Uterus (tissue), 4 donors: ENCODE measurements around the gene CEP104. TPM values are rescaled to one million over a fixed set of nuclear protein-coding genes. Genes with fewer than 3 reads are reported as not detected.
A peak's percentile ranks its signal among the peaks of the same experiment; 100 is the strongest.

ENCODE experiments used
- DNase-seq, 2 donors: peaks; one replicate each; pipeline ENCODE4 v3.0.0-alpha.2; 2019 to 2020
- H3K27ac ChIP-seq, 2 donors: fragments of 200-600 bp; sonication (generic); 1 replicate in 1 of 2; 2 replicates in 1 of 2; pipeline ENCODE4 v1.5.1; 2016 to 2018
- H3K27me3 ChIP-seq, 2 donors: fragments of 200-600 bp; sonication (generic); one replicate each; pipeline ENCODE4 v1.5.1; 2018 to 2019; ENCODE audit warnings: control low read depth in 1 of 2
- H3K36me3 ChIP-seq, 2 donors: fragments of 200-600 bp; sonication (generic); one replicate each; pipeline ENCODE4 v1.5.1; 2019; ENCODE audit warnings: control low read depth in 1 of 2
- H3K4me1 ChIP-seq, 2 donors: fragments of 200-600 bp; sonication (generic); one replicate each; pipeline ENCODE4 v1.5.1; 2018 to 2019; ENCODE audit warnings: control low read depth in 1 of 2
- H3K4me3 ChIP-seq, 2 donors: fragments of 200-600 bp; sonication (generic); 1 replicate in 1 of 2; 2 replicates in 1 of 2; pipeline ENCODE4 v1.5.1; 2018 to 2019; ENCODE audit warnings: mild to moderate bottlenecking in 1 of 2
- H3K9me3 ChIP-seq, 2 donors: fragments of 200-600 bp; sonication (generic); one replicate each; pipeline ENCODE4 v1.5.1; 2019; ENCODE audit warnings: control low read depth in 1 of 2
- CTCF ChIP-seq, 4 experiments: fragments of 200-600 bp in 2 of 4; fragments of 450-650 bp in 2 of 4; sonication (generic) in 2 of 4; IDR thresholded peaks; one replicate each; pipeline ENCODE4 v1.5.1; 2016 to 2019; ENCODE audit warnings: antibody characterized with exemption in 4 of 4, mild to moderate bottlenecking in 2 of 4, moderate library complexity in 1 of 4
- POLR2A ChIP-seq, 2 donors: fragments of 450-650 bp; IDR thresholded peaks; one replicate each; pipeline ENCODE4 v1.6.1; 2016; ENCODE audit warnings: antibody characterized with exemption in 2 of 2, mild to moderate bottlenecking in 1 of 2, moderate library complexity in 1 of 2
- intact Hi-C: fragments of 100-400 bp; cut with DNase I; formaldehyde crosslinking; loops from one replicate; pipeline ENCODE4 v1.15.1; 2023; ENCODE audit warnings: low total_unique reads
- total RNA-seq, 4 donors: library from RNA; depleted of rRNA in 3 of 4; stranded (reverse); fragments of >200 nt in 3 of 4; gene quantifications; one replicate each; pipeline versions ENCODE4 v1.1.0 to v1.2.4, GENCODE V29; 2014 to 2023
- donor health status: DM: yes; HTN: yes; CAD: no.

Gene CEP104
- total RNA-seq, 4 donors from 2014 or later: 10.5 to 43.2 (median 22.1) TPM

- Histone ChIP-seq H3K27ac (no peak overlapping the region), H3K27me3 (no peaks in the 10 kb centered on the region), H3K4me3 (no peak overlapping the region), H3K36me3 (no peaks in the 10 kb centered on the region), H3K9me3 (no peaks in the 10 kb centered on the region), H3K4me1 (no peaks in the 10 kb centered on the region)
- DNase-seq: no peak
- intact Hi-C loops: no loop called here
- TF ChIP-seq CTCF (IDR thresholded peaks at IDR 0.05): no peak
- TF ChIP-seq POLR2A (IDR thresholded peaks at IDR 0.05): no peak
Observed at GRCh38 chr1:3865606-3866160, 8.7 kb upstream of the CEP104 start.

- intact Hi-C loops: no loop called here
Observed at GRCh38 chr1:3864884-3865283, 7.9 kb upstream of the CEP104 start.

GRCh38 chr1:3863231-3863935, 6.4 kb upstream of the CEP104 start:
- TF ChIP-seq POLR2A (IDR thresholded peaks at IDR 0.05): no peak
- no peak for TF ChIP-seq CTCF (IDR thresholded peaks at IDR 0.05)

More at GRCh38 chr1:3864884-3865283, 7.9 kb upstream of the CEP104 start:
- no peak for TF ChIP-seq CTCF (IDR thresholded peaks at IDR 0.05)
- no peak for TF ChIP-seq POLR2A (IDR thresholded peaks at IDR 0.05)
- Histone ChIP-seq H3K4me3 (no peak overlapping the region), H3K9me3 (no peaks in the 10 kb centered on the region), H3K4me1 (no peaks in the 10 kb centered on the region), H3K36me3 (no peaks in the 10 kb centered on the region), H3K27ac (no peak overlapping the region), H3K27me3 (no peaks in the 10 kb centered on the region)
- no peak for DNase-seq

GRCh38 chr1:3858231-3858981, 1.4 kb upstream of the CEP104 start:
- Histone ChIP-seq H3K9me3 (no peaks in the 10 kb centered on the region), H3K4me3 (peak overlapping the region in 1 of 2 donors; percentile 81), H3K4me1 (peaks cover 5 to 6% of the 10 kb centered on the region in 2 donors), H3K36me3 (no peaks in the 10 kb centered on the region), H3K27me3 (no peaks in the 10 kb centered on the region), H3K27ac (no peak overlapping the region)
- DNase-seq: peak in 1 of 2 donors; percentile 23
- TF ChIP-seq POLR2A (IDR thresholded peaks at IDR 0.05): no peak
- TF ChIP-seq CTCF (IDR thresholded peaks at IDR 0.05): no peak
- intact Hi-C loops: no loop called here

More at GRCh38 chr1:3863231-3863935, 6.4 kb upstream of the CEP104 start:
- H3K9me3 ChIP-seq: no peaks in the 10 kb centered on the region
- H3K4me3 ChIP-seq: no peak overlapping the region
- intact Hi-C loops: no loop called here
- no peak overlapping the region for H3K27ac ChIP-seq
- no peak for DNase-seq
- no peaks in the 10 kb centered on the region for H3K4me1 ChIP-seq
- H3K36me3 ChIP-seq: no peaks in the 10 kb centered on the region
- no peaks in the 10 kb centered on the region for H3K27me3 ChIP-seq

- H3K27ac ChIP-seq: peak overlapping the region; percentile 73 to 87
- DNase-seq: no peak
Observed at GRCh38 chr1:3857791-3858129, 749 bp upstream of the CEP104 start.

More at GRCh38 chr1:3857791-3858129, 749 bp upstream of the CEP104 start:
- Histone ChIP-seq H3K4me1 (peaks cover 5 to 6% of the 10 kb centered on the region in 2 donors), H3K27me3 (no peaks in the 10 kb centered on the region), H3K36me3 (no peaks in the 10 kb centered on the region), H3K4me3 (peak overlapping the region; percentile 76 to 81), H3K9me3 (no peaks in the 10 kb centered on the region)
- intact Hi-C loops: no loop called here
- no peak for TF ChIP-seq POLR2A (IDR thresholded peaks at IDR 0.05)
- no peak for TF ChIP-seq CTCF (IDR thresholded peaks at IDR 0.05)
